ENCODE data around the gene MCRIP2.

Gene MCRIP2

DNA sequence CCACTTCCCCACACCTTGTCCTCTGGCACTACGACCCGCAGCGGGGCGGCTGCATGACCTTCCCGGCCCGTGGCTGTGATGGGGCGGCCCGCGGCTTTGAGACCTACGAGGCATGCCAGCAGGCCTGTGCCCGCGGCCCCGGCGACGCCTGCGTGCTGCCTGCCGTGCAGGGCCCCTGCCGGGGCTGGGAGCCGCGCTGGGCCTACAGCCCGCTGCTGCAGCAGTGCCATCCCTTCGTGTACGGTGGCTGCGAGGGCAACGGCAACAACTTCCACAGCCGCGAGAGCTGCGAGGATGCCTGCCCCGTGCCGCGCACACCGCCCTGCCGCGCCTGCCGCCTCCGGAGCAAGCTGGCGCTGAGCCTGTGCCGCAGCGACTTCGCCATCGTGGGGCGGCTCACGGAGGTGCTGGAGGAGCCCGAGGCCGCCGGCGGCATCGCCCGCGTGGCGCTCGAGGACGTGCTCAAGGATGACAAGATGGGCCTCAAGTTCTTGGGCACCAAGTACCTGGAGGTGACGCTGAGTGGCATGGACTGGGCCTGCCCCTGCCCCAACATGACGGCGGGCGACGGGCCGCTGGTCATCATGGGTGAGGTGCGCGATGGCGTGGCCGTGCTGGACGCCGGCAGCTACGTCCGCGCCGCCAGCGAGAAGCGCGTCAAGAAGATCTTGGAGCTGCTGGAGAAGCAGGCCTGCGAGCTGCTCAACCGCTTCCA, 8.1 kb upstream of the MCRIP2 start:
- no peak for DNase-seq

DNA sequence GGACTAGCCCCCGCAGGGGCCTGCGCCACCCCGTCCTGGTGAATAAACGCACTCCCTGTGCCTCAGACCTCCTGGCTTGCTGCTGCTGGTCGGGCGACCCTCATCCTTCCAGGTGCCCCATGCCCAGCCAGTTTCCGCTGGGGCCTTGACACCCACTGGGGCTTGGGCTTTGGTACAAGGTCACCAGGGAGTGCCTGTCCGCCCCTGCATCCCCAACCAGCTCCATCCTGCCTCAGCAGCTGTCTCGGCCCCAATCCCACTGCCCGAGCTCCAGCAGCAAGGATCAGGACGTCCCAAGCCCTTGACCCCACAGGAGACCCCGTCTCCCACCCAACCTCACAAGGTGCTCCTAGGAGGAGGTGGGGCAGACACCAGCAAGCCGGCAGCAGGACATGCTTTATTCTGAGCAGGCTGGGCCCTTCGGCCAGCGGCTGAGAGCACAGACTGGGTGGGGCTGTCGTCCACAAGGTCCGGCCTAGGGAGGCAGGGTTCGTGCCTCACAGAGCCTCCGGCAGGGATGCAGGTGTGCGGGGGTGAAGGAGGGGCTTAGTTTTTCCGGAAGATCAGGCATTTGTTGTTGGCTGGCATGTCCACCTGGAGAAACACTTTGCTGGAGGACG, 7.5 kb upstream of the MCRIP2 start:
- DNase-seq = no peak

DNA sequence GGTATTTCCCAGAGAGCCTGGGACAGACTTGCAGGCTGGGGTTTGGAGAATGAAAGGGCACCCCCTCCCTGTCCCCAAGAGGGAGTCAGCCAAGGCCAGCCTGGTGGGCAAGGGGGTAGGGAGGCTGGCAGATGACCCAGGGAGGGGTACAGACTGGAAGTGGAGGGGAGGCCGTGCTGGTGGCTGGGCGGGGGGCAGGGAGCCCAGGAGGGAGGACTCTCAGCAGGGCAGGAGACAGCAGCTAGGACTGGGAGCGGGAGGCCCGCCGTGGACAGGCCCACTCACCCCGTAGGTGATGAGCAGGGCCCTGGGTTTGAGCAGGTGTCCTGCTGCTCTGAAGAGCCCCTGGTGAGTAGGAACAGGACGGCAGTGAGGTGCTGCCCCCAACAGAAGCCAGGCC, 6.6 kb upstream of the MCRIP2 start:
- DNase-seq = no peak

DNA sequence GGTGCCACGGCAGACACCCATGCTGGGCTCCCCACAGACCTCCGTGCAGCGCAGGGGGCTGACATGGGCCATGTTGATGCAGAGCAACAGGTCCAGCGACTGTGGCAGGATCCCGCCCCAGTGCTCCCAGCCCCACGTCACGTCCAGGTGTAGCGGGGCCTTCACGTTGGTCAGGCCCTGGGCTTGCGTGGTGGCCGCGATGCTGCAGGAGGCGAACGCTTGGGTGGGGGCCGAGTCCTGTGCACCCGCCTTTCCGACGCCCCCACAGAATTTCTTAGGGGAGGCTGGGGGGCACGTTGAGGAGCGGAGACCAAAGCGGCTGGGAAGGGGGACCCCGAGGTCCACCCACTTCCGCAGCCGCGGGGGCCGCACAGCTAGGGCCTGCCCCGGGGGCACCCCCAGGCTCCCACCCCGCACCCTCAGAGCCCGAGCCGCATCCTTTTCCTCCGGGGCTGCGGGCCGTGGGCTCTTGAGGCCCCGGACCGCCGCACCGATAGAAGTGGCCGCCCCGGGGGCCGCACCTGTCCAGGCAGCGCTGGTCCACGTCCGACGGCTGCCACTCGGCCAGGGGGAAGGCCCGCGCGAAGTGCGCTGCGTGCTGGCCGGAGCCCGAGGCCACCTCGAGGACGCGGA, 5.9 kb upstream of the MCRIP2 start:
- no peak for DNase-seq

DNA sequence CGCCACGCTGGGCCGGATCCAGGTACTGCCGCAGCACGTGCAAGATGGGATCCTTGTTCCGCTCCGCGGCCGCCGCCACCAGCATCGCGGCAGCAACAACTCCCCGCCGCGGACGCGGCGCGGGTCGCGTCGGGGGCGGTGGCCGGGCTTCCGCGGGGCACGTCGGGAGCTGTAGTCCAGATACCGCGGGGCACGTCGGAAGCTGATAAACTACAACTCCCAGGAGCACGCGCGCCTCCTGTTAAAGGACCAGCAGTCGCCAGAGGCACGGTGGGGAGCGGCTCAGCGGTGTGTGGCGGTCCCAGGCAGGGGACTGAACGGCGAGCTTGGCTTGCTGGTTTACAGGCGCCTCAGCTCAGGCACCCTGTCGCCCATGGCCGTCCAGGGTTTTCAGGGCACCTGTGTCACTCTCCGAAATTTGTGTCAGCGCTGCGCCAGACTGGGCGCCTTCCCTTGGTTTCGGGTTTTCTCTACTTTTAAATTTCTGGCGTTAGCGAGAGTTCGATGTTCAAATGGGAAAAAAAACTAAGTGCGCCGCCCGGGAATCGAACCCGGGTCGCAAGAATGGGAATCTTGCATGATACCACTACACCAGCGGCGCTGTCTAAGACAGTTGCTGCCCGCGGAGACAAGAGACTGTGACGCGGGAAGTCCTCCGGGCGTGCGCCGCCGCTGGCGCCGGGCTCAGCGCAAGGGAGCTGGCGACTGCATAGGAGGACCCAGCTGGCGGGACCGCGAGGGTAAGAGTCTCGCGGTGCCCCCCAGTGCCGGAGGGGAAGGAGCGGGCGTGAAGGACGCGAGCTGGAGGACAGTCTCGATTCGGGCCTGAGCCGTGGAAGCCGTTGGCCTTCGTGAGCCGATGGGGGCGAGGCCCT, 5.2 kb upstream of the MCRIP2 start, which contains the start of gene METTL26:
Gene METTL26 (minus strand): TSS at position 100 of the 875 bp plus-strand sequence. CDS start 15 bp downstream, at position 85.
- DNase-seq = peak; percentile 70

DNA sequence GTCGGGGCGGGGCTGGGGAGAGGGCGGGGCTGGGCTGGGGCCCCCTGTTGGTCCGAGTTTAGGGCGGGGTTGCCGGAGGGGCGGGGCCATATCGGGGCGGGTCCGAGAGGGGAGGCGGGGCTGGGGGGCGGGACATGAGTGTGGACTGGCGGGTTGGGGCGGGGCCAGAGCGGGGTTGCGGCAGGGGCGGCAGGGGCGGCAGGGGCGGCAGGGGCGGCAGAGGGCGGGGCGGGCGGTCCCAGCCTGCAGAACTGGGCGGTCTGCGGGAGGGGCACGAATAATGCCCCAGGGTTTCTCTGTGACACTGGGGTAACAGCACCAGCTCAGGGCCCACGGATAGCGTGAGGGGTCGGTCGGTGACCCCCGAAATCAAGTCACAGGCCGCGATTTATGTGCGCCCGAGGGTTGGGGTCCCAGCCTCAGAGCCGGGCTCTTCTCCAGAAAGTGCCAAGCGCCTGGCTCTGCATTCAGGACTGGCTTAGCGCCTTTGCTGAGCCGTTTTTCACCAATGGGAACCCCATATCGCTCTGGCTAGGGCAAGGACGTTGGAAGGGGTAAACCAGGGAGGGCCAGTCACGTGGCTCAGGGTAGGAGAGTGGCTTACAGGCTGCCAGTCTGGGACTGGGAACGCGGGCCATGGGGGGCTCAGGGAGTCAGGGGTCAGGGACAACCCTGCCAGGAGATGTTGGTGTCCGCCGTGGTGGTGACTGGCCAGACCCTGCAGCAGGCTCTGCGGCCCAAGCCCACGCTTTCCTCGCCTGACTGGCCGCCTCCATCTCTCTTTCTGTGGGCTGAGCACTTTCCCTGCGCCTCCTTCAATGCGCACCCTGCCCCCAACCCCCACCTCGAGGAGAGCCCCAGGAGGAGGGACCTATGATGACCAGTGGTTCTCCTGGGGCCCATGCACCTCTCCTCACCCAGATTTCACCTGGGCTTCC, 4.3 kb upstream of the MCRIP2 start:
- no peak for DNase-seq

DNA sequence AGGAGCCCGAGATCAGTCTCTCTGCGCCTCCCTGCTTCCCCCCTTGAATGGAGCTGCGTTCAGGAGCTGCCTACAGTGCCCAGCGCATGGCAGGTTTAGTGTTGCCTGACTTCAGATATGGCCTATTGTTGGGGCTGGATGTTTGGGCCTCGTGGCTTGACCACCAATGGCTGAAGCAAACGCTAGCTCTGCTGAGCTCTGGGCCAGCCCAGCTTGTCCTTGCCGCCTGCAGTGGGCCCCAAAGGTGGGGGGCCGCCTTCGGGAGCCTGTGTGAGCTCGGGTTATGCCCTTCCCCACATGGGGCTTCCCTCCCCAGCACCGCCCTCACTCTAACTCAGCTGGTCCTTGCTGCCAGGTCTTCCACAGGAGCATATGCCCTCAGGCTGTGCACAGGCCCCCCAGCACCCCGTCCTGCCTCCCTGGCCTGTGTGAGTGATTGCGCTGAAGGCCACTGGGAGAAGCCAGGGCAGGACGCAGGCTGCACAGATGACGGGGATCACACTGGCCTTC, 3.5 kb upstream of the MCRIP2 start:
- DNase-seq = no peak

DNA sequence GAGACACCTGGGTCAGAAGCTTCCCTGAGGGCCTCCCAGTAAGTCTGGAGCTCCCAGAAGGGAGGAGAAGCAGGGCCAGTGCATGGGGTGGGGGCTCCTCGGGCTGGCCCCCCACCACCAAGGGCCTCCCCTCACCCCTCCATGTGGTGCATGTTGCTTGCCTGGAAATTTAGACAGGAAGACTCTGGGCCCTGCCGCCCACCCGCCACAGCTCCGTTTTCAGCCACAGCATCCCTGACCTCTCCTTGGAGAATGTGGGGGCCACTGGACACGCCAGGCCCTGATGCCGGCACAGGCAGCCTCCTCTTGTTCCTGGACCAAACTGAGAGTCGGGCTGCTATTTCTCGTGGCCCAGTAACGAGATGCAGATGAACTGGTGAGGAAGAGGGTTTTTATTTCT, 2.8 kb upstream of the MCRIP2 start:
- DNase-seq = no peak

DNA sequence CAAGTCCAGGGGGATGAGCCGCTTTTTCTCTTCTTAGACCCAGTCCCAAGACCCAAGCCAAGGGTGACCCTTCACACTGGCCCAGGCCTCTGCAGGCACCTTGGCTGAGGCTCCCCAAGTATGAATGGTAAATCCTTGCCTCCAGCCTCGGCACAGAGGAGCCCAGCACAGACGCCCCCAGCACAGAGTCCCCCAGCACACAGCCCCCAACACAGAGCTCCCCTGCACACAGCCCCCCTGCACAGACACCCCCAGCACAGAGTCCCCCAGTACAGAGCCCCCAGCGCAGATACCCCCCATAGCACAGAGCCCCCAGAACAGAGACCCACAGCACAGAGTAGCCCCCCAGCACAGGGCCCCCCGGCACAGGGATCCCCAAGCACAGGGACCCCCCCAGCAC, 1.0 kb upstream of the MCRIP2 start:
- DNase-seq = no peak

DNA sequence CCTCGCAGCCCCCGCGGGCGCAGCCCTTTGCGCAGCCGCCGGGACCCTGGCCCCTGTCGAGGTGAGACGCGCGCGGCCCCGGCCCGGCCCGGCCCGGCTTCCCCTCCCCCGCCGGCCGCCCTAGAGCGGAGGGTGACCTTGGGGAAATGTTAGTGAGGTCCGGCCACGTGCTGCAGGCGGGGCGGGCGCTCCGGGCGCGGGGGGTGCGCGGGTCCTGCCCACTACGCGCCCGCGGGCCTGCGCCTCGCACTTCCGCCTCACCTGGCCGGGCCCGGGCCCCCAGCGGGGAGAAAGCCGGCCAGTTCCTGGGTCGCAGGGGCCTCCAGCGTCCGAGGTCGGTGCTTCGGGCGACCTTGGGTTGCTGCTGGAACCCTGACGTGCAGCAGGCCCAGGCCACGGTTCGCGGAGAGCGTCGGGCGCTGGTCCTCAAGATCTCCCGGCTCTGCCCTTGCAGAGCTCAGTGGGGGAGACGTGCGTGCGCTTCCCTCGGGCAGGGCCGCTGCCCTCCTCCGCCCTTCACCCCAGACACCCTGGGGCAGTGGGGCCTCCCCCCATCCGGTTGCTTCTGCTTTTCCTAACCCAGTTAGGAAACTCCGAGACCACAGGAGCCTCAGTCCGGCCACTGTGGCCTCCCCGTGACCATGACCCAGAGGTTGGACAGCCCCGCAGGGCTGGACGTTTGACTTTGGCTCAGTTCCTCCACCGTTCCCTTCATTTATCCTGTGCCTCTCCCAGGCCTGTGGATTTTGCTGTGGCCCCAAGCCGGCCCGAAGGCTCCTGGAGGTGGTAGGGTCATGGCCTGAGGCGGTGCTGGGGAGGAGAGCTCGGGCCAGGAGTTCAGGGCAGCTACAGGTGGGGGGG, 791 bp downstream of the MCRIP2 start:
- DNase-seq = no peak

DNA sequence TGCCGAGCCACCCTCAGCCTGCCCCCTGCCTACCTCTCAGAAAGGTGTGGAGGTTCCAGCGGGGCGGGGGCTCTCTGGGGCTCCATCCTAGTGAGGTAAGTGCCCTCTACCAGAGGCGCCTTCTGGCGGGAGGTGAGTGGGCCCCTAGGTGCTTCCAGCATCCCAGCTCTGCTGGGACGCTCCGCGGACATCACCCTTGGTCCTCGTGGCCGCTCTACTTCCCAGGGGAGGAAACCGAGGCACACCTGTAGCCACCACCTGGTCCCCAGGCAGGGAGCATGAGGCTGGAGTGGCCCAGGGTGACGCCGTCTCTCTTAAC, 1.4 kb downstream of the MCRIP2 start:
- no peak for DNase-seq

DNA sequence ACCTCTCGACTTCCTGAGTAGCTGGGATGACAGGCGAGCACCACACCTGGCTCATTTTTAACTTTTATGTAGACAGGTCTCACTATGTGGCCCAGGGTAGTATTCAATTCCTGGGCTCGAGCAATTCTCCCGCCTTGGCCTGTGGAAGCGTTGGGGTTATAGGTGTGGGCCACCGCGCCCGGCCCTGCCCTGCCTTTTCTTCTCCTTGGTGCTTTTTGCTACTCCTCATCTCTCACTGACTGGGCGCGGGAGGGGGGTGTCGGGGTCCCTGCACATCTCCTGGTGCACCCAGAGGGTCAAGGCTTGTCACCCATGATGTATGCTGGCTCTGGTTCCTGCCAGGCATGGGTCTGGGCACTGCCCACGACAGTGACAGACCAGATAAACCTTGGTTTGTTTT, 2.9 kb downstream of the MCRIP2 start:
- DNase-seq = no peak

DNA sequence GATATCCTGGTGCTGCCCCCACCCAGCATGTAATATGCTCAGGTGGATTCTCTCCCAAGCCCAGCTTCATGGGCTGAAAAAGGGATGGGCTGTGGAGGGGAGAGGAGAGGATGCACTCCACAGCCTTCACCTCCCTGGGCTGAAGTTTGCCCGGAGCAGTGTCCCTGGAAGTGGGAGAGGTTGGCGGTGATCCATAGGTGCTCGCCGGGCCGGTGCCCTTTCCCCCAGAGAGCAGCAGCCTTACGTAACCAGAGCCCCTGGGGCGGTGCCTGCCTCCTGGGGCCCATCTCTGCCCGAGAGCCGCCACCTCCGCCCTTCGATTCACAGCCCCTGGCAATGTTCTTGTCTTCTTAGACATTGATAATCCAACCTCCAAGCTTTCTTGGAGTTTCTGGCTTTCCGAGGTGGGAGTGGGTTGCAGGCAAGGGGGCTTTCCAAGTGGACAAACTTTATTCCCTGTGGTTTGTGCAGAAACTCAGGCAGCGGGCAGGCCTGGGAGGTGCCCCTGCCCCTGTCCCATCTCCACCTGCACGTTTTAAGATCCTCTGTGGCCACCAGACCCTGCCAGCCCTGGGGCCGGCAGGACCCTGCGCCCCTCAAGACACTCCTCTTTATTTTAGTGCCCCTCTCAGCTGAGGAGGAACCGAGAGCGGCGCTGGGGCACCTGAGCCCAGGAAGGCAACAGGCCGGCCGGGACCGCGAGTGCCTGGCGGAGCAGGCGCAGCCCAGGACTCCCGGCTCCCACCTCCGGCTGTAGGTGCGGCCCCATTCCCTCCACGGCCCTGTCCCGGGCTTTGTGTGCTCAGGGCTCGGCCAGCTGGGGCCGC, 4.4 kb downstream of the MCRIP2 start:
- no peak for DNase-seq

DNA sequence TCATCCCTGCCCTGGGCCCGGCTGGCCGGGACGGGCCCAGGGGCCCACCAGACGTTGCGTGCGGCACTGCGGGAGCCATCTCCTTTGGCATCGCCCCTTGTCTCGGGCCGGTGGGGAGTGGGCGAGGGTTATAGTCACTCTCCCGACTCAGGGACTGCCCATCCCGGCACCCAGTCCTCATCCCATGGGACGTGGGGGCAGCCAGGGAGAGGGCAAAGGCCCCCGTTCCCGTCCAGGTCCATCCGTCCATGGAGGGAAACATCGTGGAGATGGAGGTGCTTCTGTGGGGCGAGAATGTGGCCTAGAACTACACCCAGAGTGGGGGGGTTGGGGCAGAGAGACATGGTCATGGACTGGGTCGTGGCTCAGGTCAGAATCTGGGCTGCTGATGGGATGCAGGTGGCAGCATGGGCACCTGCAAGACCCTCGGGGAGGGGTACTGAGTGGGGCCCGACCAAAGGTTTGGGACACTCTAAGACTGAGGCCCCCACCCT, 5.1 kb downstream of the MCRIP2 start:
- no peak for DNase-seq

DNA sequence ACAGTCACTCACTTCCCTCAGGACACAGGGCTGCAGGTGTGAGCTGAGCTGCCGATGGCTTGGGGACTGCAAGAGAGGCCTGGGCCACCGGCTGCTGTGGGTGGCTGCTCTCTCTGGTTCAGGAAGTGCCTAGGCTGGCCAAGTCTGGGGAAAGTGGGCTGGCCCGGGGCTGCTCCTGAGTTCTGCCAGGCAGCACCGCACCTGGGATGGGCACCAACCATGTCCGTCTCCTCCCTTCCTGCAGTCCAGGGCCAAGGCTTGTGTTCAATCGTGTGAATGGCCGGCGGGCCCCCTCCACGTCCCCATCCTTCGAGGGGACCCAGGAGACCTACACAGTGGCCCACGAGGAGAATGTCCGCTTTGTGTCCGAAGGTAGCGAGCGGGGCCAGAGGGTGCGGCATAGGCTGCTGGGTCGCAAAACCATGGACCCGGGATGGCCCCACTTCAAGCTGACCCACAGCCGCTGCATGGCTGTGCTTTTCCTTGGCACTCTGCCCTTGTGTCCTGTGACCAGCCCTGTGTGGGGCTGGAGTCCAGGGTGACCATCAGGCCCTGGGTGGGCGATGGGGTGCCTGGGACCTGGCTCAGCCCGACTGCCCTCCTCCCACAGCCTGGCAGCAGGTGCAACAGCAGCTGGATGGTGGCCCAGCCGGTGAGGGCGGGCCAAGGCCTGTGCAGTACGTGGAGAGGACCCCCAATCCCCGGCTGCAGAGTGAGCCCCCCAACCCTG, 5.7 kb downstream of the MCRIP2 start:
- DNase-seq = no peak

DNA sequence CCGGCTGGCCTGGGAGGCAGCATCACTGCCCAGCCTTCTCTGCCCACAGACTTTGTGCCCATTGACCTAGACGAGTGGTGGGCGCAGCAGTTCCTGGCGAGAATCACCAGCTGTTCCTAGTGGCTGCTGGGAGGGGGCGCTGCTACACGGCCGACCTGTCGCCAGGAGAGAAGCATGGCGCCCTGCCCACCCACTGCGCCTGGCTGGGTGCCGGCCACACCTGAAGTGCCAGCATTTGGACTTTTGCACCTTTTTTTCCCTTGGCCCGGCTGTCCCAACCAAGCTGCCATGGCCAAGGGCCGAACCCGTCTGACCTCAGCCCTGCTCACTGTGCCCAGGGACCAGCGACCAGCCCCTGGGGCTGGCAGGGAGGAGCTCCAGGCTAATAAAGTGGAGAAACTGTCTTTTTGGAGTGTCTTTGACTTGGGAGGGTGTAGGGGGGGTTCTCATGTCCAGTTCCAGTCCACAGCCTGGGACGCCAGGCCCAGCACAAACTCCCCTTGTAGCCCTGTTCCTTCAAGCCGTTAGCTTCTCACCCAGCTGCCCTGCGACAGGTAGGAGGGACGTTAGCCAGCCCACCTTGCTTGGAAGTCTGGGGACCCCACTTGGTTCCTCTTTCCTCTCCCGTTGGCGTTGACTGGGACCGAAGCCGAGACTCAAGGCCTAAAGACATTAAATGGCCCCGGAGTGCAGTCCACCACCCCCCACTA, 6.6 kb downstream of the MCRIP2 start:
- no peak for DNase-seq

DNA sequence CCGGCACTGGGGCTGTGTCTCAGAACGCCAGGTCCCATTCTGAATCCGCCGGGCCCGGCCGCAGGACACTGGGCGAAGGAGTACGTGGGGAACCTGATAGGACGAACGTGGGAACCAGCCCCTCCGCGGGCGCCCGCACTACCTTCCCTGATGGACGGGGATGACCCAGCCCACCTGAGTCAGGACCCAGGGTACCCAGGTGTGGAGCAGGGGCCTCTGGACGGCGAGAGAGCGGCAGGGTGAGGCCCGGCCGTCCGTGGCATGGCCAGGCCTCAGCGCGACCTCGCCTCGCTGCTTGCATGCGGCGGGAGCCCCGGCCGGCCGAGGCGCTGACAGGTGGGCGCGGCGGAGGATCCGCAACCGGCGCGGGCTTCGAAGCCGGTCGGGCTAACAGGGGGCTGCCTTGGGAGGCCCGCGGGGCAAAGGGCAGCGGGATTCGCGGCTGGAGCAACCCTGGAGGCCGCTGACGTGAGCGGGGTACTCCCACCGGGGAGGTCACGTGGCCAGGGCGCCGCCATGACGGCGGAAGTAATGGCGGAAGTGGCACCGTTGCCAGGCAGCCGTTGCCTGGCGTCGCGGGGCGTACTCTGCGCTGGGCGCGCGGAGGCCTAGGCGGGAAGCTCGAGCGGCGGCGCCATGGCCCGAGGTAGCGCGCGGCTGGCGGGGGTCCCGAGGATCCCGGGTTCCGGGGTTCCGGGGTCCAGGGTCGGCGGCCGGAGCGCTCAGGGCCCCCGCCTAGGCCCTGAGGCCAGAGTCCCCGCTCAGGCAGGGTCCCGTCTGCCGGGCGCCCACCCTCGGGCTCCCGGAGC, 7.4 kb downstream of the MCRIP2 start, which contains the start of gene WDR90:
Gene WDR90 (plus strand): TSS at position 585 of the 809 bp plus-strand sequence. CDS start 52 bp downstream, at position 637.
- DNase-seq = peak; percentile 39

DNA sequence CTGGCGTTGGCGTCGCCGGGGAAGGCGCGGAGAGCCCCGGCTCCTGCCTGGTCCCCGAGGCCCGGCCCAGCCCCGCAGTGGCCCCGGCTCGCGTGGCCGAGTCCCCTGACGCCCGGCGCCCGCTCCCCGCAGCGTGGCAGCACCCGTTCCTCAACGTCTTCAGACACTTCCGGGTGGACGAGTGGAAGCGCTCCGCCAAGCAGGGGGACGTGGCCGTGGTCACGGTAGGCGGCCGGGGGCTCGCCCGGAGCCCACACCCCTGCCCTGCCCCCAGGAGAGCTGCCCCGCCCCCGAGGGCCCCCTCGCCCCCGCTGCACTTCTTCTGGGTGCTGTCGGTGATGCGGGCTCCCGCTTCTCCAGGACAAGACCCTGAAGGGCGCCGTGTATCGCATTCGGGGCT, 8.0 kb downstream of the MCRIP2 start:
- DNase-seq = no peak
